HepG2 (cell line): Measurements from ENCODE around the gene FSD2. TPM values are rescaled to one million over a fixed set of nuclear protein-coding genes. Genes with fewer than 3 reads are reported as not detected.

Experiments used
- ATAC-seq: fragments of 200-7000 bp; cut with Tn5 transposase; 3 replicates; pipeline ENCODE4 v1.9.1; 2020; ENCODE audit warnings: mild to moderate bottlenecking, moderate library complexity
- BruUV-seq: library from RNA; stranded (reverse); fragments of 400-500 nt; replicated peaks from 2 replicates; lab custom pipeline; 2021; lab: Mats Ljungman, UMichigan
- CTCF ChIA-PET: fragments of 300-600 bp; formaldehyde crosslinking; extraction: SDS; loops from one replicate; lab custom pipeline; 2021; ENCODE audit warnings: low total read pairs, inconsistent platforms, low intra/inter-chr PET ratio; lab: Yijun Ruan, JAX
- POLR2A ChIA-PET: fragments of 350-600 bp; sonication (Branson Sonifier 250); formaldehyde crosslinking; loops from one replicate; lab custom pipeline; 2020; ENCODE audit warnings: antibody characterized with exemption, inconsistent platforms; lab: Yijun Ruan, JAX
- DNase-seq: peaks from one replicate; pipeline ENCODE4 v3.0.0-alpha.2; 2015; ENCODE audit warnings: low spot score
- FAIRE-seq: peaks from 3 replicates; lab custom pipeline; 2011; peaks lifted over from hg19 to GRCh38; lab: Jason Lieb, UNC
- H2AFZ ChIP-seq: one replicate; pipeline ENCODE4 v1.6.1; 2011; ENCODE audit warnings: low read length, inconsistent platforms
- H3K27ac ChIP-seq: fragments of 300-600 bp; 3 replicates; pipeline ENCODE4 v1.8.0; 2011; ENCODE audit warnings: mixed run types, mild to moderate bottlenecking, mixed read lengths, low read length, inconsistent platforms; ENCODE audit not compliant: insufficient read depth; ENCODE audit errors: extremely low read length
- H3K27me3 ChIP-seq, 2 experiments: fragments of 200-600 bp in 1 of 2; 2 replicates in 1 of 2; 3 replicates in 1 of 2; pipeline versions ENCODE4 v1.6.0 to v1.8.0; 2011; ENCODE audit warnings: low read length in 2 of 2, mild to moderate bottlenecking in 2 of 2, moderate library complexity in 2 of 2, inconsistent platforms in 1 of 2; ENCODE audit not compliant: insufficient read depth in 2 of 2, control insufficient read depth in 1 of 2
- H3K36me3 ChIP-seq, 2 experiments: fragments of 200-600 bp in 1 of 2; replicated peaks in 1 of 2; 2 replicates in 1 of 2; 3 replicates in 1 of 2; pipeline versions ENCODE4 v1.5.1 to v1.8.0; 2011; ENCODE audit warnings: low read length in 2 of 2, inconsistent platforms in 1 of 2; ENCODE audit not compliant: insufficient read depth in 2 of 2, control insufficient read depth in 1 of 2
- H3K4me1 ChIP-seq: 2 replicates; pipeline ENCODE4 v1.5.1; 2012; ENCODE audit warnings: low read length, inconsistent platforms; ENCODE audit not compliant: insufficient read depth
- H3K4me2 ChIP-seq: 2 replicates; pipeline ENCODE4 v1.6.0; 2011; ENCODE audit warnings: low read depth, low read length, inconsistent platforms
- H3K4me3 ChIP-seq, 3 experiments: fragments of 200-600 bp in 1 of 3; sonication (generic), shearing (Covaris generic) in 1 of 3; replicated peaks in 1 of 3; 2 replicates each; pipeline ENCODE4 v1.5.1; 2011 to 2016; ENCODE audit warnings: low read length in 3 of 3, inconsistent platforms in 2 of 3, low read depth in 2 of 3, mild to moderate bottlenecking in 2 of 3, control low read depth in 1 of 3, mixed read lengths in 1 of 3; ENCODE audit not compliant: insufficient read depth in 1 of 3
- H3K79me2 ChIP-seq: one replicate; pipeline ENCODE4 v1.6.1; 2011; ENCODE audit warnings: low read length, inconsistent platforms; ENCODE audit not compliant: insufficient read depth
- H3K9ac ChIP-seq: 2 replicates; pipeline ENCODE4 v1.6.0; 2011; ENCODE audit warnings: mild to moderate bottlenecking, low read depth, low read length, inconsistent platforms; ENCODE audit not compliant: insufficient read depth
- H3K9me3 ChIP-seq: 2 replicates; pipeline ENCODE4 v1.5.1; 2012; ENCODE audit warnings: mild to moderate bottlenecking, low read length
- H4K20me1 ChIP-seq: 2 replicates; pipeline ENCODE4 v1.6.0; 2011; ENCODE audit warnings: inconsistent platforms, mild to moderate bottlenecking, low read length, moderate library complexity; ENCODE audit not compliant: insufficient read depth
- ASH2L ChIP-seq: fragments of 300-600, 200-600 bp; sonication (generic); IDR thresholded peaks from 2 replicates; pipeline ENCODE4 v1.7.0; 2017; ENCODE audit warnings: low read depth, mild to moderate bottlenecking, moderate library complexity, mixed read lengths, low read length; ENCODE audit not compliant: insufficient read length
- ATF1 ChIP-seq: IDR thresholded peaks from 2 replicates; pipeline ENCODE4 v1.6.1; 2016; ENCODE audit warnings: mild to moderate bottlenecking, control low read depth
- CBX1 ChIP-seq: IDR thresholded peaks from one replicate; pipeline ENCODE4 v1.6.1; 2016; ENCODE audit warnings: antibody characterized with exemption, low read depth
- CBX2 ChIP-seq, 2 experiments: fragments of 200-600 bp in 1 of 2; sonication (generic); formaldehyde crosslinking in 1 of 2; IDR thresholded peaks; 2 replicates each; pipeline versions ENCODE4 v1.7.0 to v1.8.1; 2018 to 2022; ENCODE audit warnings: low read depth in 2 of 2, low read length in 1 of 2, mild to moderate bottlenecking in 1 of 2, missing genetic modification reagents in 1 of 2
- DDIT3 ChIP-seq: sonication (generic); formaldehyde crosslinking; IDR thresholded peaks from 2 replicates; pipeline ENCODE4 v1.4.0; 2020; ENCODE audit warnings: mild to moderate bottlenecking, missing genetic modification reagents
- HMG20B ChIP-seq: conservative IDR thresholded peaks from 2 replicates; pipeline ENCODE4 v1.6.1; 2016; ENCODE audit warnings: missing genetic modification reagents, missing compliant biosample characterization
- MBNL3 ChIP-seq: fragments of 250-450 bp; sonication (Bioruptor Pico); conservative IDR thresholded peaks from 2 replicates; pipeline ENCODE4 v1.8.0; 2022; ENCODE audit warnings: mild to moderate bottlenecking, inconsistent platforms
- RARG ChIP-seq: sonication (generic); formaldehyde crosslinking; IDR thresholded peaks from 2 replicates; pipeline ENCODE4 v1.4.0; 2020; ENCODE audit warnings: low read depth, mild to moderate bottlenecking, missing genetic modification reagents
- SKIL ChIP-seq: sonication (generic); formaldehyde crosslinking; IDR thresholded peaks from 2 replicates; pipeline ENCODE4 v1.8.0; 2022; ENCODE audit warnings: missing genetic modification reagents, mild to moderate bottlenecking, moderate library complexity, borderline replicate concordance
- SMAD1 ChIP-seq: sonication (generic); formaldehyde crosslinking; IDR thresholded peaks from 2 replicates; pipeline ENCODE4 v1.4.0; 2020; ENCODE audit warnings: missing genetic modification reagents, low read depth, mild to moderate bottlenecking, borderline replicate concordance
- TAF15 ChIP-seq: fragments of 200-400 bp; formaldehyde crosslinking; IDR thresholded peaks from one replicate; pipeline ENCODE4 v1.6.1; 2018; ENCODE audit warnings: mild to moderate bottlenecking, low read depth, low read length; ENCODE audit not compliant: poor library complexity, severe bottlenecking
- THYN1 ChIP-seq: sonication (generic); formaldehyde crosslinking; IDR thresholded peaks from 2 replicates; pipeline ENCODE4 v1.8.1; 2023; ENCODE audit warnings: low read depth, mild to moderate bottlenecking, moderate library complexity, missing genetic modification reagents, borderline replicate concordance
- ZBTB1 ChIP-seq: sonication (generic); formaldehyde crosslinking; IDR thresholded peaks from 2 replicates; pipeline ENCODE4 v1.4.0; 2020; ENCODE audit warnings: missing genetic modification reagents, borderline replicate concordance
- ZBTB7B ChIP-seq: sonication (generic); formaldehyde crosslinking; IDR thresholded peaks from 2 replicates; pipeline ENCODE4 v1.4.0; 2020; ENCODE audit warnings: missing genetic modification reagents
- ZNF138 ChIP-seq: sonication (generic); formaldehyde crosslinking; IDR thresholded peaks from 2 replicates; pipeline ENCODE4 v1.5.0; 2020; ENCODE audit warnings: mild to moderate bottlenecking, low read depth, missing genetic modification reagents
- ZNF260 ChIP-seq: sonication (generic); formaldehyde crosslinking; IDR thresholded peaks from 2 replicates; pipeline ENCODE4 v1.4.0; 2020; ENCODE audit warnings: missing genetic modification reagents, low read depth, mild to moderate bottlenecking, borderline replicate concordance
- ZNF329 ChIP-seq: sonication (generic); formaldehyde crosslinking; IDR thresholded peaks from 2 replicates; pipeline ENCODE4 v1.9.0; 2021; ENCODE audit warnings: low read depth, mild to moderate bottlenecking, missing genetic modification reagents
- ZNF431 ChIP-seq: sonication (generic); formaldehyde crosslinking; IDR thresholded peaks from 2 replicates; pipeline ENCODE4 v1.9.0; 2022; ENCODE audit warnings: missing genetic modification reagents, low read depth, mild to moderate bottlenecking, borderline replicate concordance
- ZNF549 ChIP-seq: sonication (generic); formaldehyde crosslinking; IDR thresholded peaks from 2 replicates; pipeline ENCODE4 v1.5.0; 2020; ENCODE audit warnings: missing genetic modification reagents
- ZNF724P ChIP-seq: sonication (generic); formaldehyde crosslinking; IDR thresholded peaks from 2 replicates; pipeline ENCODE4 v1.8.0; 2022; ENCODE audit warnings: missing genetic modification reagents, borderline replicate concordance
- ZNF766 ChIP-seq: sonication (generic); formaldehyde crosslinking; IDR thresholded peaks from 2 replicates; pipeline ENCODE4 v1.5.0; 2020; ENCODE audit warnings: missing genetic modification reagents, borderline replicate concordance
- WGBS: methylation state at CpG from one replicate; pipeline ENCODE4 v1.1.6; 2017; ENCODE audit warnings: low lambda C conversion rate; 5-methylcytosine and 5-hydroxymethylcytosine counted together
- in situ Hi-C: cut with HindIII; loops from 2 replicates; pipeline ENCODE4 v1.10.0; 2017; ENCODE audit warnings: low pct_unique_long_range_greater_than_20kb; ENCODE audit not compliant: extremely low pct_ligation_motif_present
- intact Hi-C: fragments of 100-400 bp; cut with micrococcal nuclease; formaldehyde crosslinking; loops from one replicate; pipeline ENCODE4 v1.10.0; 2022; ENCODE audit not compliant: unreplicated experiment
- polyA plus RNA-seq, 8 experiments: library from polyadenylated mRNA; depleted of rRNA in 3 of 8; stranded (reverse) in 7 of 8; unstranded in 1 of 8; fragments of >200 nt; fragmentation: Illumina TruSeq in 4 of 8; extraction: Trizol in 4 of 8; gene quantifications; 2 replicates each; pipeline versions ENCODE4 v1.2.1 to v1.2.3, GENCODE V29; 2011 to 2016; ENCODE audit warnings: low read depth in 4 of 8, missing spikeins in 1 of 8, mixed read lengths in 1 of 8; ENCODE audit not compliant: insufficient read depth in 1 of 8
- total RNA-seq, 5 experiments: library from RNA; depleted of rRNA; stranded (reverse); fragments of >200 nt; fragmentation: Illumina TruSeq; extraction: Trizol; gene quantifications; 2 replicates each; pipeline ENCODE4 v1.2.3, GENCODE V29; 2016; ENCODE audit warnings: low read depth in 1 of 5

Gene FSD2
- total and polyA plus RNA-seq, 2 of the 13 experiments (the other 11 are each of a cell fraction or from before 2014, with no cell fraction given), result not detected

GRCh38 chr15:82809308-82810060, 3.6 kb upstream of the FSD2 start, which contains the start of gene WHAMM:
TSS of gene WHAMM (plus strand) at chr15:82809628. CDS start at chr15:82809727, 99 bp downstream.
- ChIA-PET POLR2A (interaction anchor here (1.1 to 2.6 kb wide), 8 partner anchors 59 to 269 kb away, joined by 3 to 26 read pairs (median 4); partner anchors contain the start of gene RPS17), CTCF (no interaction called here)
- Histone ChIP-seq H4K20me1 (peaks cover 3% of the 10 kb centered on the region; the same call in 1 of the 2 replicates), H3K4me2 (peak within 1 kb of the TSS; percentile 98), H3K4me1 (peaks cover 32% of the 10 kb centered on the region), H3K9ac (peak within 1 kb of the TSS; percentile 96), H3K79me2 (peaks cover 27% of the 10 kb centered on the region), H3K27ac (peak within 1 kb of the TSS; percentile 97), H2AFZ (peak within 1 kb of the TSS; percentile 75), H3K4me3 (peak within 1 kb of the TSS; percentile 64 to 85 (median 84)), H3K27me3 (no peaks in the 10 kb centered on the region; a peak in 2 of 5 replicates), H3K36me3 (peaks cover 2 to 9% of the 10 kb centered on the region in 2 experiments; a peak in 3 of 5 replicates), H3K9me3 (no peaks in the 10 kb centered on the region)
- WGBS, result 0% methylated on average over 14 of the region's 67 CpGs
- ATAC-seq, result peak; percentile 95
- in situ Hi-C loops (no loop called here), intact Hi-C loops (loop anchor here (2.0 kb wide), 2 partner anchors 45 to 59 kb away; no protein-coding TSS in a partner anchor)
- DNase-seq, result peak; percentile 98
- peak; percentile 92 for FAIRE-seq
- BruUV-seq, result no TSS peak
- TF ChIP-seq ZNF431 (no peak), HMG20B (CRISPR knock-in tag) (no peak), CBX2 (IDR thresholded peaks at IDR 0.05; ENCODE audit: low read depth, low read length) (no peak), CBX2 (CRISPR knock-in tag; IDR thresholded peaks at IDR 0.05; ENCODE audit: low read depth) (no peak), RARG (CRISPR knock-in tag) (no peak), ATF1 (CRISPR knock-in tag) (no peak), MBNL3 (no peak), ZBTB7B (CRISPR knock-in tag) (no peak; the same call in 1 of the 2 replicates), ZNF766 (0 out of 2 replicates have a peak, but pooled peaks have one; percentile 43), ZNF260 (CRISPR knock-in tag) (no peak), ZBTB1 (CRISPR knock-in tag) (no peak), ZNF329 (CRISPR knock-in tag) (no peak), SKIL (CRISPR knock-in tag) (no peak), ZNF724P (CRISPR knock-in tag) (peak; percentile 22; the same call in 1 of the 2 replicates), CBX1 (no peak), SMAD1 (CRISPR knock-in tag) (no peak), ASH2L (peak; percentile 87), TAF15 (no peak), ZNF138 (no peak), ZNF549 (CRISPR knock-in tag) (no peak; the same call in 1 of the 2 replicates), THYN1 (CRISPR knock-in tag) (no peak), DDIT3 (CRISPR knock-in tag) (no peak)
